GM23248 (cell line): Measurements from ENCODE around the gene TMTC1. TPM values are rescaled to one million over a fixed set of nuclear protein-coding genes. Genes with fewer than 3 reads are reported as not detected.

Experiments used
- DNase-seq: peaks from one replicate; pipeline ENCODE4 v3.0.0-alpha.2; 2015
- H2AFZ ChIP-seq: fragments of 200-600 bp; sonication (generic); 2 replicates; pipeline ENCODE4 v1.6.1; 2016; ENCODE audit warnings: antibody characterized with exemption
- H3F3A ChIP-seq: fragments of 200-600 bp; sonication (generic); 2 replicates; pipeline ENCODE4 v1.6.1; 2016; ENCODE audit warnings: mild to moderate bottlenecking, antibody characterized with exemption, mixed run types; ENCODE audit not compliant: insufficient read depth
- H3K27ac ChIP-seq: fragments of 200-600 bp; sonication (generic); 2 replicates; pipeline ENCODE4 v1.5.1; 2016; ENCODE audit warnings: mild to moderate bottlenecking
- H3K27me3 ChIP-seq: fragments of 200-600 bp; sonication (generic); replicated peaks from 2 replicates; pipeline ENCODE4 v1.6.1; 2016; ENCODE audit warnings: mild to moderate bottlenecking; ENCODE audit not compliant: insufficient read depth
- H3K36me3 ChIP-seq: fragments of 200-600 bp; sonication (generic); 2 replicates; pipeline ENCODE4 v1.6.1; 2016; ENCODE audit warnings: low read depth, mild to moderate bottlenecking
- H3K4me1 ChIP-seq: fragments of 200-600 bp; sonication (generic); 2 replicates; pipeline ENCODE4 v1.6.1; 2016; ENCODE audit warnings: mild to moderate bottlenecking; ENCODE audit not compliant: insufficient read depth
- H3K4me2 ChIP-seq: fragments of 200-600 bp; sonication (generic); one replicate; pipeline ENCODE4 v1.6.1; 2016; ENCODE audit warnings: mild to moderate bottlenecking; ENCODE audit not compliant: unreplicated experiment
- H3K4me3 ChIP-seq: fragments of 200-600 bp; sonication (generic); 2 replicates; pipeline ENCODE4 v1.5.1; 2016; ENCODE audit warnings: mild to moderate bottlenecking
- H3K79me2 ChIP-seq: fragments of 200-600 bp; sonication (generic); 2 replicates; pipeline ENCODE4 v1.6.1; 2016; ENCODE audit warnings: mild to moderate bottlenecking; ENCODE audit not compliant: insufficient read depth
- H3K9ac ChIP-seq: fragments of 200-600 bp; sonication (generic); 2 replicates; pipeline ENCODE4 v1.6.1; 2016; ENCODE audit warnings: mild to moderate bottlenecking
- H3K9me2 ChIP-seq: fragments of 200-600 bp; sonication (generic); 2 replicates; pipeline ENCODE4 v1.6.1; 2016; ENCODE audit warnings: mixed run types, mild to moderate bottlenecking, moderate library complexity; ENCODE audit not compliant: insufficient read depth
- H3K9me3 ChIP-seq: fragments of 200-600 bp; sonication (generic); one replicate; pipeline ENCODE4 v1.6.1; 2017; ENCODE audit warnings: low read depth
- H4K20me1 ChIP-seq: fragments of 200-600 bp; sonication (generic); 2 replicates; pipeline ENCODE4 v1.6.0; 2016; ENCODE audit not compliant: insufficient read depth
- EZH2 ChIP-seq: fragments of 200-600 bp; sonication (generic); IDR thresholded peaks from 2 replicates; pipeline ENCODE4 v1.6.1; 2018; ENCODE audit warnings: antibody characterized with exemption, mild to moderate bottlenecking; ENCODE audit not compliant: insufficient read depth, poor library complexity, severe bottlenecking
- EZH2phosphoT487 ChIP-seq: fragments of 200-600 bp; sonication (generic); IDR thresholded peaks from 2 replicates; pipeline ENCODE4 v1.6.1; 2018; ENCODE audit warnings: antibody characterized with exemption, moderate library complexity, mild to moderate bottlenecking, low read depth; ENCODE audit not compliant: insufficient read depth
- WGBS, 2 experiments: methylation state at CpG; one replicate each; pipeline ENCODE4 v1.1.6; 2015 to 2017; ENCODE audit warnings: low lambda C conversion rate in 2 of 2, low coverage in 1 of 2; ENCODE audit errors: missing lambda C conversion rate in 2 of 2; 5-methylcytosine and 5-hydroxymethylcytosine counted together
- in situ Hi-C: fragments of 300-500 bp; cut with MboI; formaldehyde crosslinking; loops from 2 replicates; pipeline ENCODE4 v1.15.0; 2020
- polyA plus RNA-seq: library from polyadenylated mRNA; unstranded; fragments of >200 nt; fragmentation: Nextera tagmentation; extraction: Ambion mirVana; gene quantifications from 2 replicates; pipeline ENCODE4 v1.2.1, GENCODE V29; 2016
- total RNA-seq: library from RNA; depleted of rRNA; stranded (reverse); fragments of >200 nt; shearing (Covaris generic); gene quantifications from 2 replicates; pipeline ENCODE4 v1.2.3, GENCODE V29; 2014

The TMTC1 gene
- total and polyA plus RNA-seq, 2 experiments from 2014 or later, result 6.8 to 25.3 TPM

GRCh38 chr12:29614694-29615325 lies 168.9 kb downstream of the TMTC1 start:
- 32 to 40% methylated on average over 2 of the region's 2 CpGs for WGBS, 2 experiments
- in situ Hi-C loops, result no loop called here
- no peak for TF ChIP-seq EZH2phosphoT487
- no peak for TF ChIP-seq EZH2
- H3K9ac ChIP-seq, result no peak overlapping the region
- H3K4me2 ChIP-seq, result no peak overlapping the region
- H3K4me1 ChIP-seq, result peaks cover 55% of the 10 kb centered on the region
- no peaks in the 10 kb centered on the region for H3K9me2 ChIP-seq
- H3F3A ChIP-seq, result peaks cover 21% of the 10 kb centered on the region; the same call in 1 of the 2 replicates
- H3K4me3 ChIP-seq, result no peak overlapping the region
- H3K27ac ChIP-seq, result peak overlapping the region; percentile 18; the same call in 1 of the 2 replicates
- no peaks in the 10 kb centered on the region for H3K79me2 ChIP-seq
- no peaks in the 10 kb centered on the region for H3K9me3 ChIP-seq
- H3K27me3 ChIP-seq, result no peaks in the 10 kb centered on the region
- no peaks in the 10 kb centered on the region for H4K20me1 ChIP-seq
- no peaks in the 10 kb centered on the region for H3K36me3 ChIP-seq
- peak; percentile 38 for DNase-seq
- H2AFZ ChIP-seq, result peak overlapping the region; percentile 46

- peak; percentile 41 for DNase-seq
- Histone ChIP-seq H3F3A (peaks cover 21% of the 10 kb centered on the region; the same call in 1 of the 2 replicates), H2AFZ (no peak overlapping the region), H3K79me2 (no peaks in the 10 kb centered on the region), H3K27ac (no peak overlapping the region), H3K9me2 (no peaks in the 10 kb centered on the region), H3K4me2 (no peak overlapping the region), H4K20me1 (no peaks in the 10 kb centered on the region), H3K9me3 (no peaks in the 10 kb centered on the region), H3K36me3 (no peaks in the 10 kb centered on the region), H3K27me3 (no peaks in the 10 kb centered on the region), H3K4me1 (peaks cover 55% of the 10 kb centered on the region), H3K4me3 (no peak overlapping the region), H3K9ac (no peak overlapping the region)
- in situ Hi-C loops, result no loop called here
- TF ChIP-seq EZH2phosphoT487, result no peak
- no peak for TF ChIP-seq EZH2
Measured at GRCh38 chr12:29612912-29613311, 170.8 kb downstream of the TMTC1 start.

- no peak for TF ChIP-seq EZH2
- no peak for TF ChIP-seq EZH2phosphoT487
- Histone ChIP-seq H3F3A (peaks cover 14% of the 10 kb centered on the region; the same call in 1 of the 2 replicates), H3K9me3 (no peaks in the 10 kb centered on the region), H2AFZ (no peak overlapping the region), H3K9ac (no peak overlapping the region), H3K4me3 (no peak overlapping the region), H3K36me3 (no peaks in the 10 kb centered on the region), H4K20me1 (no peaks in the 10 kb centered on the region), H3K27me3 (no peaks in the 10 kb centered on the region), H3K27ac (peak overlapping the region; percentile 57), H3K4me1 (peaks cover 45% of the 10 kb centered on the region), H3K4me2 (no peak overlapping the region), H3K9me2 (no peaks in the 10 kb centered on the region), H3K79me2 (no peaks in the 10 kb centered on the region)
- DNase-seq, result peak; percentile 90
- 0 to 2% methylated on average over 3 of the region's 3 CpGs for WGBS, 2 experiments
- in situ Hi-C loops, result no loop called here
Measured at GRCh38 chr12:29611906-29612305, 171.8 kb downstream of the TMTC1 start.

- H3K9ac ChIP-seq, result 0 out of 2 replicates have a peak overlapping the region, but pooled peaks have one; percentile 8
- in situ Hi-C loops, result no loop called here
- H2AFZ ChIP-seq, result peak overlapping the region; percentile 26
- peaks cover 42% of the 10 kb centered on the region for H3K4me1 ChIP-seq
- H3K36me3 ChIP-seq, result no peaks in the 10 kb centered on the region
- H3F3A ChIP-seq, result 0 out of 2 replicates have a peak, but pooled peaks cover 11% of the 10 kb centered on the region
- H3K4me2 ChIP-seq, result no peak overlapping the region
- no peaks in the 10 kb centered on the region for H3K9me2 ChIP-seq
- no peaks in the 10 kb centered on the region for H3K79me2 ChIP-seq
- no peaks in the 10 kb centered on the region for H4K20me1 ChIP-seq
- TF ChIP-seq EZH2phosphoT487, result no peak
- TF ChIP-seq EZH2, result no peak
- H3K27ac ChIP-seq, result peak overlapping the region; percentile 57
- H3K4me3 ChIP-seq, result no peak overlapping the region
- no peaks in the 10 kb centered on the region for H3K9me3 ChIP-seq
- WGBS, 2 experiments, result 43 to 50% methylated on average over 7 of the region's 7 CpGs
- no peaks in the 10 kb centered on the region for H3K27me3 ChIP-seq
- DNase-seq, result peak; percentile 68
Measured at GRCh38 chr12:29610473-29611170, 173.1 kb downstream of the TMTC1 start.
